GM19463 (cell line): Measurements from ENCODE around the gene XKRX.
A peak's percentile ranks its signal among the peaks of the same experiment; 100 is the strongest.

Experiments
- ATAC-seq: cut with Tn5 transposase; IDR thresholded peaks from one replicate; pipeline ENCODE4 v1.9.1; 2021; ENCODE audit warnings: mild to moderate bottlenecking, moderate library complexity; ENCODE audit not compliant: unreplicated experiment

Gene XKRX

GRCh38 chrX:100928660-100929613, at the start of gene XKRX:
Gene XKRX, minus strand, starts transcription at chrX:100928917. Its CDS starts 613 bp downstream, at chrX:100928304.
- ATAC-seq, result peak; percentile 66

- no peak for ATAC-seq
These were observed 47.5 kb upstream of the XKRX start for GRCh38 chrX:100976211-100976610.

- ATAC-seq, result no peak
These were observed 46.5 kb upstream of the XKRX start for GRCh38 chrX:100975212-100975611.

GRCh38 chrX:100973411-100973810, 44.7 kb upstream of the XKRX start:
- no peak for ATAC-seq

GRCh38 chrX:100969936-100970335, 41.2 kb upstream of the XKRX start:
- no peak for ATAC-seq

GRCh38 chrX:100969408-100969807, 40.7 kb upstream of the XKRX start, which contains the start of gene ARL13A:
Gene ARL13A, plus strand, starts transcription at chrX:100969708. Its CDS starts 3,982 bp downstream, at chrX:100973690.
- no peak for ATAC-seq

DNA sequence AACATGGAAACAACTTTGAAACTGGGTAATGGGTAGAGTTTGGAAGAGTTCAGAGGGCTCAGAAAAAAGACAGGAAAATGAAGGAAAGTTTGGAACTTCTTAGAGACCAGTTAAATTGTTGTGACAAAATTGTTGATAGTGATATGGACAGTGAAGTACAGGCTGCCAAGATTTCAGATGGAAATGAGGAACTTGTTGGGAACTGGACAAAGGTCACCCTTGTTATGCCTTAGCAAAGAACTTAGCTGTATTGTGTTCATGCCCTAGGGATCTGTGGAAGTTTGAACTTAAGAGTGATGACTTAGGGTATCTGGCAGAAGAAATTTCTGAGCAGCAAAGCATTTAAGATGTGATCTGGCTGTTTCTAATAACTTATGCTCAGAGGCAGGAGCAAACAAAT, 35.6 kb upstream of the XKRX start:
- no peak for ATAC-seq

DNA sequence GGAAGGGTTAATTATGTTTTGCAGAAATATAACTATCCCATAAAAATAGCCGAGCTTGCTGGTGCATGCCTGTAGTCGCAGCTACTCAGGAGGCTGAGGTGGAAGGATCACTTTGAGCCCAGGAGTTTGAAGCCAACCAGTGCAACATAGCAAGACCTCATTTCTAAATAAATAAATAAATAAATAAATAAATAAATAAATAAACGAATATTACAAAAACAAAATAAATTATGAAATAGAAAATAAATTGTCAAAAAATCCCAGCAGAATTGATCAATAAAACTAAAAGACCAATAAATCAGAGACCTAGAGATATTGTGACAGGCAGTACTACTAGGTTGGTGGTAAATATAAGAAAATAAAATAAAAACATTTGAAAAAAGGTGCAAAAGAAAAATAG, 34.1 kb upstream of the XKRX start:
- no peak for ATAC-seq

GRCh38 chrX:100948557-100948956, 19.8 kb upstream of the XKRX start:
- ATAC-seq, result no peak

- ATAC-seq, result no peak
These were observed 17.7 kb upstream of the XKRX start for GRCh38 chrX:100946299-100946927.

GRCh38 chrX:100944601-100945000, 15.9 kb upstream of the XKRX start:
- ATAC-seq, result no peak

DNA sequence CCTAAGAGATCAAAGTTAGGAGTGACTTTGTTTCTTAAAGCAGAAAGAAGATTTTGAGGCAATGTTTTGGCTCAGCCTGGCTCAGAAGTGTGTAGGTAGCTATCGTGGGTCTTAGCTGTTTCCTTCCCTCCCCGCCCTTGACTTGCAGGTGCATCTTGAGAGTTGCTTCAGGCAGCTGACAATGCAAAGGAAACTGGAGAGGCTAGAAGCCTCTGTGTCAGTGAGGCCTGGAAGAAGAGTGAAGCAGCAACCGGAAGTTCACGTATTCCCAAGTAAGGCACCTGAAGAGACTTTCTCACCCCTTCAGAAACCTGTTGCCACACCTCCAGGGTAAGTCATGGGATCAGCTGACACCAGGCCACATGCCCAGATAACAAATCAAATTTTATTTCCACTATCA, 10.6 kb upstream of the XKRX start:
- ATAC-seq, result no peak

DNA sequence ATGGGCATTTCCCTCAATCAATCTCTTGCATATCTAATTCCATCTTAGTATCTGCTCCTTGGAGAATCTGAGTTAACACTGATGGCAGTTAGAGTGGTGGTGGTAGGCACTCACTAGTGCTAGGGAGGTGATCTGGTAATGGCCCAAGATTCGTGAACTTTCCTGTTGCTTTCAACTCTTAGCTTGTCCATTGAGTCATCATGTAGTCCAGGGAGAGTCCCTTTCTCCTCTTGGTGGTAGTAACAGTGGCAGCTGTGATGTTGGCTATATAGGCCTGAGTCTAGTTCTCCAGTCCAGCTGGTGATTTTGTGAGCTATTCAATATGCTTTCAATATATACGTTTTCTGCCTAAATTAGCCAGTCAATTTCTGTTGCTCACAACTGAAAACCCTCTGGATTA, 7.0 kb upstream of the XKRX start:
- ATAC-seq, result no peak

- peak; percentile 7 for ATAC-seq
These were observed 3.2 kb upstream of the XKRX start for GRCh38 chrX:100931925-100932285.

DNA sequence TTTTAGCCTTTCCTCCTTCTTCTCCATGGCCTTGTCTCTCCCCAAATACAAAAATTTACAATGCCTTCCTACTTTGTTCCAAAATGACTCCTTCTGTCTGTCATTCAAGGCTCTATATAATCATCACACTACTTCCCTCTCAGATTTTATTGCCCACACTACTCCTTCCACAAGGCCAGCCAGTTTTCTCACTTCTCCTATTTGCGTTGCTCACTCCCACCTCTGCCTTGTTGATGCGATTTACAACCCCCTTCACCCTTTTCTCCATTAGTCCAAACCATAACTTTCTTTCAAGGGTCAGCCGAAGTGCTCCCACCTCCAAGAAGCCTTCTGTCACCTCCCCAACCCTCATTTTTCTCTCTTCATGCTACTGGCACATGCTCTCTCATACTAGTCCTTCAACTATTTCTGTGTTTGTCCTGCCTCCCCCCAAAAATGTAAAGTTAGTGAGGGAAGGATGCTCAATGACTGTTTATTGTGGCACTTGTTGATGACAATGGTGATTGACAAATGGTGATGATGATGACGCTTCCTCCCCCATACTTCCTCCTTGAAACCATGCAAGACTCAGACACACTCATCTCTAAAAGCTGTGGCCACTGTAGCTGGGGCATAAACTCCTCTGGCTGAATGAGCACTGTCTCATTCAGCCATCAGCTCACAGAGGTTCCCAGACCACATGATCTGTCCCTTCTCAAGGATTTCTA, 2.7 kb upstream of the XKRX start:
- ATAC-seq, result peak; percentile 59

DNA sequence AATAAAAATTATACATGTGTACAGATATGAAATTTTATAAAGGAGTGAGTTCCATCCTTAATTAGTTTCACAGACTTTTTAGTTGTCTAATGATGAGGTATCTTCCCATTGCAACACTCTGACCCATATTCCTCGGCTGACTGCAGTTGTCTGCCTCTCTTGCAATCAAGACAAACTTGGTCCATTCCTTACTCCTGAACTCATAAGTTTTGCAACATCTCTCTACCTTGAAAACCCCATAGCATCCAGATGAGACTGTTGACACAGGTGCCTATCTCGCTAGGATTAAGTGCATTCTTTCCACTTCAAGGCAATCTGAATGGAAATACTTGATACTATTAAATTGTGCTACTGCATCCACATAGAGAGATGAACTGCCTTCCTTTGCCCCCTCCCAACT, 2.3 kb downstream of the XKRX start:
- ATAC-seq, result no peak

GRCh38 chrX:100924375-100924774, 4.3 kb downstream of the XKRX start:
- ATAC-seq, result no peak

- ATAC-seq, result no peak
These were observed 13.2 kb downstream of the XKRX start for GRCh38 chrX:100915562-100915961.

DNA sequence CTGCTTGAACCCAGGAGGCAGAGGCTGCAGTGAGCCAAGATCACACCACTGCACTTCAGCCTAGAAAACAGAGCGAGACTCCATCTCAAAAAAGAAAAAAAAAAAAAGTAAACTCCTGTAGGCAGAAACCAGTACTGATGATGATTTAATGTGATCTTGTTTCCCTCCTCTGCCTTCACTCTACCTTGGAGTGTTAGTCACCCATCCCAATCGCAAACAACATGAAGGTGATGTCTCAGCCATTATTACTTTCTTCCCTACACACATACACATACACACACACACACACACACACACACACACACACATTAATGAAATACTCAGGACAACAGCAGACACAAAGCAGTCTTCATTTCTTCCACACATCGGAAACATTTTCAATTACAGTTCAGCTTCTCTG, 15.6 kb downstream of the XKRX start:
- no peak for ATAC-seq

- ATAC-seq, result no peak
These were observed 17.0 kb downstream of the XKRX start for GRCh38 chrX:100911731-100912130.

GRCh38 chrX:100905620-100906019, 23.1 kb downstream of the XKRX start:
- no peak for ATAC-seq

GRCh38 chrX:100904433-100904832, 24.3 kb downstream of the XKRX start:
- ATAC-seq, result no peak
